Body of pancreas (tissue), 4 donors: ENCODE results near the gene C1QTNF9. TPM values are rescaled to one million over a fixed set of nuclear protein-coding genes. Genes with fewer than 3 reads are reported as not detected.
A peak's percentile ranks its signal among the peaks of the same experiment; 100 is the strongest.

ENCODE experiments used
- ATAC-seq: fragments of 150-250 bp; one replicate; pipeline ENCODE4 v1.9.1; 2016
- DNase-seq, 4 donors: peaks; one replicate each; pipeline ENCODE4 v3.0.0-alpha.2; 2019
- H3K27ac ChIP-seq, 4 donors: fragments of 200-600 bp; sonication (generic); 1 replicate in 3 of 4; 2 replicates in 1 of 4; pipeline versions ENCODE4 v1.5.1 to v1.6.1; 2016 to 2019; ENCODE audit warnings: mild to moderate bottlenecking in 1 of 4, mixed read lengths in 1 of 4, moderate library complexity in 1 of 4
- H3K27me3 ChIP-seq, 2 donors: fragments of 200-600 bp; sonication (generic); one replicate each; pipeline ENCODE4 v1.6.0; 2016; ENCODE audit warnings: mild to moderate bottlenecking in 1 of 2
- H3K36me3 ChIP-seq, 2 donors: fragments of 200-600 bp; sonication (generic); replicated peaks in 1 of 2; 2 replicates each; pipeline ENCODE4 v1.5.1; 2016; ENCODE audit warnings: low read depth in 2 of 2; ENCODE audit not compliant: insufficient read depth in 1 of 2
- H3K4me1 ChIP-seq: fragments of 200-600 bp; sonication (generic); one replicate; pipeline ENCODE4 v1.6.0; 2016
- H3K4me3 ChIP-seq, 2 donors: fragments of 200-600 bp; sonication (generic); 1 replicate in 1 of 2; 2 replicates in 1 of 2; pipeline ENCODE4 v1.5.1; 2016 to 2019
- H3K9me3 ChIP-seq, 3 donors: fragments of 200-600 bp; sonication (generic); 1 replicate in 2 of 3; 2 replicates in 1 of 3; pipeline ENCODE4 v1.5.1; 2016
- CTCF ChIP-seq, 7 experiments: fragments of 450-650 bp in 4 of 7; fragments of 200-600 bp in 3 of 7; sonication (generic) in 3 of 7; IDR thresholded peaks; one replicate each; pipeline ENCODE4 v1.5.1; 2016 to 2019; ENCODE audit warnings: antibody characterized with exemption in 7 of 7
- POLR2A ChIP-seq, 3 donors: fragments of 450-650 bp; IDR thresholded peaks; one replicate each; pipeline ENCODE4 v1.6.1; 2016; ENCODE audit warnings: antibody characterized with exemption in 3 of 3, mild to moderate bottlenecking in 2 of 3
- WGBS, 2 donors: methylation state at CpG; one replicate each; pipeline ENCODE4 v1.1.5; 2017; 5-methylcytosine and 5-hydroxymethylcytosine counted together
- intact Hi-C: fragments of 100-400 bp; cut with DNase I; formaldehyde crosslinking; loops from one replicate; pipeline ENCODE4 v1.15.1; 2023
- total RNA-seq, 2 donors: library from RNA; depleted of rRNA; stranded (reverse); fragments of >200 nt; gene quantifications; one replicate each; pipeline ENCODE4 v1.1.0, GENCODE V29; 2016

The C1QTNF9 gene
- total RNA-seq, 2 donors from 2014 or later = 0.78 to 4.3 TPM

GRCh38 chr13:24280720-24281119 lies 28.7 kb upstream of the C1QTNF9 start:
- H3K9me3 ChIP-seq = no peaks in the 10 kb centered on the region
- H3K36me3 ChIP-seq = peaks cover 0 to 16% of the 10 kb centered on the region in 2 donors
- H3K27ac ChIP-seq = peak overlapping the region in 1 of 4 donors; percentile 32
- H3K27me3 ChIP-seq = no peaks in the 10 kb centered on the region
- WGBS, 2 donors = 62 to 87% methylated on average over 7 of the region's 7 CpGs
- intact Hi-C loops = no loop called here
- TF ChIP-seq POLR2A (IDR thresholded peaks at IDR 0.05) (no peak), CTCF (IDR thresholded peaks at IDR 0.05) (no peak)
- H3K4me1 ChIP-seq = no peaks in the 10 kb centered on the region
- no peak overlapping the region for H3K4me3 ChIP-seq
- DNase-seq = peak in 1 of 4 donors; percentile 52
- no peak for ATAC-seq

- 93 to 95% methylated on average over 17 to 18 of the region's 18 CpGs for WGBS, 2 donors
- peaks cover 6 to 21% of the 10 kb centered on the region in 2 donors for H3K36me3 ChIP-seq
- H3K9me3 ChIP-seq = no peaks in the 10 kb centered on the region
- DNase-seq (no peak), ATAC-seq (no peak)
- no peak overlapping the region for H3K4me3 ChIP-seq
- intact Hi-C loops = no loop called here
- H3K27me3 ChIP-seq = no peaks in the 10 kb centered on the region
- no peak for TF ChIP-seq CTCF (IDR thresholded peaks at IDR 0.05)
- no peak for TF ChIP-seq POLR2A (IDR thresholded peaks at IDR 0.05)
- peak overlapping the region in 1 of 4 donors; percentile 26 for H3K27ac ChIP-seq
- H3K4me1 ChIP-seq = no peaks in the 10 kb centered on the region
Observed at GRCh38 chr13:24281188-24282008, 28.0 kb upstream of the C1QTNF9 start.

- Histone ChIP-seq H3K36me3 (peaks cover 15 to 28% of the 10 kb centered on the region in 2 donors), H3K4me1 (no peaks in the 10 kb centered on the region), H3K27ac (no peak overlapping the region), H3K27me3 (no peaks in the 10 kb centered on the region), H3K9me3 (no peaks in the 10 kb centered on the region), H3K4me3 (no peak overlapping the region)
- WGBS, 2 donors = 64 to 75% methylated on average over 4 of the region's 4 CpGs
- intact Hi-C loops = no loop called here
- DNase-seq (no peak), ATAC-seq (no peak)
- TF ChIP-seq CTCF (IDR thresholded peaks at IDR 0.05) (no peak), POLR2A (IDR thresholded peaks at IDR 0.05) (no peak)
Observed at GRCh38 chr13:24282256-24282655, 27.1 kb upstream of the C1QTNF9 start.

GRCh38 chr13:24284889-24285565 lies 24.4 kb upstream of the C1QTNF9 start:
- WGBS, 2 donors = 86 to 90% methylated on average over 10 of the region's 10 CpGs
- Histone ChIP-seq H3K9me3 (no peaks in the 10 kb centered on the region), H3K4me1 (no peaks in the 10 kb centered on the region), H3K27me3 (no peaks in the 10 kb centered on the region), H3K4me3 (no peak overlapping the region), H3K27ac (no peak overlapping the region), H3K36me3 (peaks cover 23 to 49% of the 10 kb centered on the region in 2 donors)
- DNase-seq (no peak), ATAC-seq (no peak)
- TF ChIP-seq POLR2A (IDR thresholded peaks at IDR 0.05) (no peak), CTCF (IDR thresholded peaks at IDR 0.05) (no peak)
- intact Hi-C loops = no loop called here
